Prostate gland (tissue), 2 donors: Measurements from ENCODE around the gene OR2A42.
"Not testable (repeated sequence)": the region's sequence is repeated elsewhere in the genome, so short reads cannot be mapped to it uniquely, and the experiment has no call there.

Source experiments
- CTCF ChIP-seq, 4 experiments: fragments of 200-600 bp in 2 of 4; fragments of 450-650 bp in 2 of 4; sonication (generic) in 2 of 4; IDR thresholded peaks; 1 replicate in 3 of 4; 2 replicates in 1 of 4; pipeline ENCODE4 v1.5.1; 2016 to 2019; ENCODE audit warnings: antibody characterized with exemption in 4 of 4, mild to moderate bottlenecking in 2 of 4, moderate library complexity in 2 of 4
- POLR2A ChIP-seq: fragments of 450-650 bp; IDR thresholded peaks from one replicate; pipeline ENCODE4 v1.6.1; 2016; ENCODE audit warnings: antibody characterized with exemption, mild to moderate bottlenecking
- POLR2AphosphoS5 ChIP-seq: sonication (generic); formaldehyde crosslinking; IDR thresholded peaks from one replicate; pipeline ENCODE4 v1.6.1; 2017; ENCODE audit warnings: antibody characterized with exemption

- TF ChIP-seq CTCF (IDR thresholded peaks at IDR 0.05); POLR2AphosphoS5; POLR2A: not testable (repeated sequence)
Measured at GRCh38 chr7:144246967-144247366, 7.6 kb upstream of the OR2A42 start.
